ENCODE measurements around the gene SPNS3.

DNA sequence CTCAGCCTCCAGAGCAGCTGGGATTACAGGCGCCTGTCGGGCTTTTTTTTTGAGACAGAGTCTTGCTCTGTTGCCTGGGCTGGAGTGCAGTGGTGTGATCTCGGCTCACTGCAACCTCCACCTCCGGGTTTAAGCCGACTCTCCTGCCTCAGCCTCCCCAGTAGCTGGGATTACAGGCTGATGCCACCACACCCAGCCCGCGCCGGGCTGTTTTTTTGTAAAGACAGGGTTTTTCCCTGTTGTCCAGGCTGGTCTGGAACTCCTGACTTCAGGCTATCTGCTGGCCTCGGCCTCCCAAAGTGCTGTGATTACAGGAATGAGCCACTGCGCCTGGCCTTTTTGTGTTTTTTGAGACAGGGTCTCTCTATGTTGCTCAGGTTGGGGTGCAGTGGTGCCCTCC is 27.4 kb upstream of the SPNS3 start:
- TF ChIP-seq CTCF (IDR thresholded peaks at IDR 0.05 in 8 of 11, conservative IDR thresholded peaks at IDR 0.05 in 3 of 11) (no peak), POLR2A (IDR thresholded peaks at IDR 0.05) (no peak)

Measured in spleen (tissue), 7 donors.